ENCODE results near the gene KRT84.
"Not testable (repeated sequence)": the region's sequence is repeated elsewhere in the genome, so short reads cannot be mapped to it uniquely, and the experiment has no call there.

The KRT84 gene

GRCh38 chr12:52413202-52413601, 27.8 kb upstream of the KRT84 start:
- no peak overlapping the region for H3K4me3 ChIP-seq (ENCODE audit: low read depth, low read length)
- H3K36me3 ChIP-seq (ENCODE audit: control insufficient read depth, insufficient read depth, low read length) = no peaks in the 10 kb centered on the region
- H2AFZ ChIP-seq = no peak overlapping the region
- no peak for TF ChIP-seq CTCF (IDR thresholded peaks at IDR 0.05)
- no peaks in the 10 kb centered on the region for H3K9me3 ChIP-seq (ENCODE audit: control insufficient read depth, low read length)
- H3K27ac ChIP-seq = no peak overlapping the region
- no peaks in the 10 kb centered on the region for H3K79me2 ChIP-seq
- H3K27me3 ChIP-seq (ENCODE audit: control insufficient read depth, insufficient read depth, low read length) = no peaks in the 10 kb centered on the region
- H3K4me2 ChIP-seq (ENCODE audit: low read length) = no peak overlapping the region
- no peaks in the 10 kb centered on the region for H3K4me1 ChIP-seq
- H3K9ac ChIP-seq = no peak overlapping the region

GRCh38 chr12:52411815-52412214, 26.4 kb upstream of the KRT84 start:
- H2AFZ ChIP-seq = no peak overlapping the region
- H3K36me3 ChIP-seq (ENCODE audit: control insufficient read depth, insufficient read depth, low read length) = no peaks in the 10 kb centered on the region
- no peak overlapping the region for H3K4me3 ChIP-seq (ENCODE audit: low read depth, low read length)
- no peak overlapping the region for H3K27ac ChIP-seq
- H3K9ac ChIP-seq = no peak overlapping the region
- no peaks in the 10 kb centered on the region for H3K79me2 ChIP-seq
- H3K4me2 ChIP-seq (ENCODE audit: low read length) = no peak overlapping the region
- no peaks in the 10 kb centered on the region for H3K27me3 ChIP-seq (ENCODE audit: control insufficient read depth, insufficient read depth, low read length)
- no peaks in the 10 kb centered on the region for H3K4me1 ChIP-seq
- no peak for TF ChIP-seq CTCF (IDR thresholded peaks at IDR 0.05)
- H3K9me3 ChIP-seq (ENCODE audit: control insufficient read depth, low read length) = no peaks in the 10 kb centered on the region

- H3K4me3 ChIP-seq (ENCODE audit: low read depth, low read length); H3K4me2 ChIP-seq (ENCODE audit: low read length); H3K9ac ChIP-seq; H3K9me3 ChIP-seq (ENCODE audit: control insufficient read depth, low read length); H3K36me3 ChIP-seq (ENCODE audit: control insufficient read depth, insufficient read depth, low read length); H2AFZ ChIP-seq; H3K27ac ChIP-seq; H3K4me1 ChIP-seq; H3K79me2 ChIP-seq; H3K27me3 ChIP-seq (ENCODE audit: control insufficient read depth, insufficient read depth, low read length): not testable (repeated sequence)
Observed at GRCh38 chr12:52410589-52411248, 25.3 kb upstream of the KRT84 start.

- H3K36me3 ChIP-seq (ENCODE audit: control insufficient read depth, insufficient read depth, low read length) = no peaks in the 10 kb centered on the region
- H3K9me3 ChIP-seq (ENCODE audit: control insufficient read depth, low read length) = no peaks in the 10 kb centered on the region
- no peaks in the 10 kb centered on the region for H3K4me1 ChIP-seq
- no peak overlapping the region for H3K4me3 ChIP-seq (ENCODE audit: low read depth, low read length)
- no peak for TF ChIP-seq CTCF (IDR thresholded peaks at IDR 0.05)
- H3K9ac ChIP-seq = no peak overlapping the region
- no peak overlapping the region for H2AFZ ChIP-seq
- no peak overlapping the region for H3K4me2 ChIP-seq (ENCODE audit: low read length)
- H3K27me3 ChIP-seq (ENCODE audit: control insufficient read depth, insufficient read depth, low read length) = no peaks in the 10 kb centered on the region
- H3K79me2 ChIP-seq = no peaks in the 10 kb centered on the region
- H3K27ac ChIP-seq = no peak overlapping the region
Observed at GRCh38 chr12:52407918-52408317, 22.5 kb upstream of the KRT84 start.

GRCh38 chr12:52405922-52406385, 20.5 kb upstream of the KRT84 start, which contains the start of gene KRT82:
TSS of gene KRT82 (minus strand) at chr12:52406335. CDS start at chr12:52406277, 58 bp downstream.
- H3K27me3 ChIP-seq (ENCODE audit: control insufficient read depth, insufficient read depth, low read length) = no peaks in the 10 kb centered on the region
- no peak within 1 kb of the TSS for H3K4me3 ChIP-seq (ENCODE audit: low read depth, low read length)
- H3K4me2 ChIP-seq (ENCODE audit: low read length) = no peak within 1 kb of the TSS
- H3K27ac ChIP-seq = no peak within 1 kb of the TSS
- no peaks in the 10 kb centered on the region for H3K9me3 ChIP-seq (ENCODE audit: control insufficient read depth, low read length)
- H3K4me1 ChIP-seq = no peaks in the 10 kb centered on the region
- H3K9ac ChIP-seq = no peak within 1 kb of the TSS
- TF ChIP-seq CTCF (IDR thresholded peaks at IDR 0.05) = no peak
- H3K79me2 ChIP-seq = no peaks in the 10 kb centered on the region
- no peak within 1 kb of the TSS for H2AFZ ChIP-seq
- H3K36me3 ChIP-seq (ENCODE audit: control insufficient read depth, insufficient read depth, low read length) = no peaks in the 10 kb centered on the region
